Gastroesophageal sphincter (tissue), 4 donors: Measurements from ENCODE around the gene RPP38. TPM values are rescaled to one million over a fixed set of nuclear protein-coding genes. Genes with fewer than 3 reads are reported as not detected.

Source experiments
- ATAC-seq: fragments of 150-250 bp; one replicate; pipeline ENCODE4 v1.9.1; 2016; ENCODE audit warnings: mild to moderate bottlenecking, moderate library complexity
- H3K27ac ChIP-seq, 4 donors: fragments of 200-600 bp; sonication (generic) in 3 of 4; 1 replicate in 3 of 4; 2 replicates in 1 of 4; pipeline ENCODE4 v1.5.1; 2016 to 2019
- H3K27me3 ChIP-seq: fragments of 200-600 bp; sonication (generic); one replicate; pipeline ENCODE4 v1.5.1; 2019
- H3K36me3 ChIP-seq, 2 donors: fragments of 200-600 bp; sonication (generic); one replicate each; pipeline ENCODE4 v1.5.1; 2019; ENCODE audit warnings: control low read depth in 1 of 2
- H3K4me1 ChIP-seq, 3 donors: fragments of 200-600 bp; sonication (generic); 1 replicate in 2 of 3; 2 replicates in 1 of 3; pipeline ENCODE4 v1.5.1; 2016 to 2019; ENCODE audit warnings: control low read depth in 2 of 3
- H3K4me3 ChIP-seq, 2 donors: fragments of 200-600 bp; sonication (generic); one replicate each; pipeline ENCODE4 v1.5.1; 2019; ENCODE audit warnings: mild to moderate bottlenecking in 1 of 2, moderate library complexity in 1 of 2
- H3K9me3 ChIP-seq, 3 donors: fragments of 200-600 bp; sonication (generic); one replicate each; pipeline ENCODE4 v1.5.1; 2017 to 2019; ENCODE audit warnings: control low read depth in 2 of 3
- EP300 ChIP-seq: sonication (generic); formaldehyde crosslinking; IDR thresholded peaks from one replicate; pipeline ENCODE4 v1.6.1; 2017; ENCODE audit warnings: antibody characterized with exemption, mild to moderate bottlenecking
- POLR2A ChIP-seq, 2 donors: fragments of 450-650 bp; IDR thresholded peaks; one replicate each; pipeline ENCODE4 v1.6.1; 2017; ENCODE audit warnings: antibody characterized with exemption in 2 of 2, mild to moderate bottlenecking in 2 of 2, moderate library complexity in 1 of 2
- POLR2AphosphoS5 ChIP-seq: sonication (generic); formaldehyde crosslinking; IDR thresholded peaks from one replicate; pipeline ENCODE4 v1.6.1; 2017; ENCODE audit warnings: antibody characterized with exemption
- WGBS, 2 donors: methylation state at CpG; one replicate each; pipeline ENCODE4 v1.1.5; 2018; ENCODE audit warnings: low coverage in 1 of 2; 5-methylcytosine and 5-hydroxymethylcytosine counted together
- total RNA-seq, 4 donors: library from RNA; depleted of rRNA; stranded (reverse); fragments of >200 nt; gene quantifications; one replicate each; pipeline ENCODE4 v1.1.0, GENCODE V29; 2016
- TF ChIP-seq, protein P1 (sequence below), 4 experiments: fragments of 200-600 bp in 2 of 4; fragments of 450-650 bp in 2 of 4; sonication (generic) in 1 of 4; IDR thresholded peaks; one replicate each; pipeline ENCODE4 v1.5.1; 2017 to 2019; ENCODE audit warnings: antibody characterized with exemption in 4 of 4, mild to moderate bottlenecking in 2 of 4, moderate library complexity in 2 of 4

RPP38 gene
- total RNA-seq, 4 donors from 2014 or later: 9.9 to 23.2 (median 14.9) TPM

DNA sequence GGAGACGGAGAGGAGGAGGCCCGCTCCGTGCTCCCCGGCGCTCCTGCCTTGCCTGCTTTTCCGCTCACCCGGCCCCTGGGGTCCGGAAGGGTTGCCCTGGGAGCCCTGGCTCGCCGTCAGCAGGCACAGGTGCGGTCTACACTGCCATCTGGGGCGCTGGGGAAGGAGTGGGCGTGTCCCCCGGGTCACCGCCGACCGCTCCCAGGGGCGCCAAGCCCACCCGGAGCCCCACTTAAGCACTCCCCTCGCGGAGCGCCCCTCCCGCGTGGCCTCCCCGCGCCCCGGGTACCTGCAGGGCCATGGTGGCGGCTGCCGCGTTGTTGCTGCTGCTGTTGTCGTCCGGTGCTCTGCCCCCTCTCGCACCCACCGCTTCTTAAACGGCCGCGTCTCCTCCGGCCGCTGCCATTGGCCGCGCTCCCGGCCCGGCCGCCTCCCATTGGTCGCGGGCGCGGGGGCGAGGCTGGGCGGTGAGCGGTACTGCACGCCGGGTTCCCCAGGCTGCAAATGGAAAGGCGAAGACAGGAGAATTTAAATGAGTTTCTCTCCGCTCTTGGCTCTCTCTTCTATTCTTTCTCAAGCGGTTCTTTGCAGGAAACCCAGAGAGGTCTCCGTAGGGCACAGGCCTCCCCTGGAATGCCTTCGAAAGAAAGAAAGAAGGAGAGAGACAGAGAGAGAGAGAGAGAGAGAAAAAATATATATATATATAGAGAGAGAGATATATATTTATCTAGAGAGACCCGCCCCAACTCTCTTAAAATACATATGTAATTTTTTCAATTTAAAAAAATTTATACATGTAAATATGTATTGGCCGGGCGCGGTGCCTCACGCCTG is 8.5 kb upstream of the RPP38 start, which contains the start of gene ACBD7:
TSS of gene ACBD7 (minus strand) at position 349 of the 834 bp plus-strand sequence. CDS start at position 301, 48 bp downstream.
- WGBS, 2 donors: 34 to 56% methylated on average over 6 to 9 of the region's 63 CpGs
- peak within 1 kb of the TSS; percentile 64 to 71 for H3K4me3 ChIP-seq
- H3K36me3 ChIP-seq: no peaks in the 10 kb centered on the region
- peak; percentile 95 for ATAC-seq
- no peaks in the 10 kb centered on the region for H3K9me3 ChIP-seq
- H3K27me3 ChIP-seq: peaks cover 21% of the 10 kb centered on the region
- H3K27ac ChIP-seq: peak within 1 kb of the TSS in 1 of 4 donors; percentile 43
- peaks cover 0 to 26% (median 0%) of the 10 kb centered on the region in 3 donors for H3K4me1 ChIP-seq
- no peak for TF ChIP-seq POLR2A (IDR thresholded peaks at IDR 0.05)
- TF ChIP-seq, protein P1, sequence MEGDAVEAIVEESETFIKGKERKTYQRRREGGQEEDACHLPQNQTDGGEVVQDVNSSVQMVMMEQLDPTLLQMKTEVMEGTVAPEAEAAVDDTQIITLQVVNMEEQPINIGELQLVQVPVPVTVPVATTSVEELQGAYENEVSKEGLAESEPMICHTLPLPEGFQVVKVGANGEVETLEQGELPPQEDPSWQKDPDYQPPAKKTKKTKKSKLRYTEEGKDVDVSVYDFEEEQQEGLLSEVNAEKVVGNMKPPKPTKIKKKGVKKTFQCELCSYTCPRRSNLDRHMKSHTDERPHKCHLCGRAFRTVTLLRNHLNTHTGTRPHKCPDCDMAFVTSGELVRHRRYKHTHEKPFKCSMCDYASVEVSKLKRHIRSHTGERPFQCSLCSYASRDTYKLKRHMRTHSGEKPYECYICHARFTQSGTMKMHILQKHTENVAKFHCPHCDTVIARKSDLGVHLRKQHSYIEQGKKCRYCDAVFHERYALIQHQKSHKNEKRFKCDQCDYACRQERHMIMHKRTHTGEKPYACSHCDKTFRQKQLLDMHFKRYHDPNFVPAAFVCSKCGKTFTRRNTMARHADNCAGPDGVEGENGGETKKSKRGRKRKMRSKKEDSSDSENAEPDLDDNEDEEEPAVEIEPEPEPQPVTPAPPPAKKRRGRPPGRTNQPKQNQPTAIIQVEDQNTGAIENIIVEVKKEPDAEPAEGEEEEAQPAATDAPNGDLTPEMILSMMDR (IDR thresholded peaks at IDR 0.05): peak in 3 of 4 experiments; percentile 57 to 71 (median 61)

DNA sequence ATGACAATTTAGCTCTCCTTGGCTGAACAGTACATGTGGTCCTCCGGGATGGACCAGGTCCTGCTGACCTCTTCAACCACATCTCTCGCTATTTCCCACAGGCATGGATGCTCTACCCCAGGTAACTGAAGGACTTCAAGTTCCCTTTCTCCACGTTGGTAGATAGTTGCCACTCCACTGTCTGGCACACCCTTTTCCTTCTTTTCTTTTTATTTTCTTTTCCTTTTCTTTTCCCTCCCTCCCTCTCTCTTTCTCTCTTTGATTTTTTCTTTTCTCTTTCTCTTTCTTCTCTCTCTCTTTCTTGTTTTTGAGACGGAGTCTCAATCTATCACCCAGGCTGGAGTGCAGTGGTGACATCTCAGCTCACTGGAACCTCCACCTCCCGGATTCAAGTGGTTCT is 5.7 kb upstream of the RPP38 start:
- Histone ChIP-seq H3K4me1 (peaks cover 0 to 16% (median 3%) of the 10 kb centered on the region in 3 donors), H3K4me3 (no peak overlapping the region), H3K27me3 (peaks cover 22% of the 10 kb centered on the region), H3K9me3 (no peaks in the 10 kb centered on the region), H3K27ac (no peak overlapping the region), H3K36me3 (no peaks in the 10 kb centered on the region)
- WGBS, 2 donors: 73 to 81% methylated on average over 3 to 5 of the region's 5 CpGs
- TF ChIP-seq EP300 (no peak), POLR2A (IDR thresholded peaks at IDR 0.05) (no peak), POLR2AphosphoS5 (no peak)
- TF ChIP-seq, protein P1 (IDR thresholded peaks at IDR 0.05): no peak
- ATAC-seq: no peak

DNA sequence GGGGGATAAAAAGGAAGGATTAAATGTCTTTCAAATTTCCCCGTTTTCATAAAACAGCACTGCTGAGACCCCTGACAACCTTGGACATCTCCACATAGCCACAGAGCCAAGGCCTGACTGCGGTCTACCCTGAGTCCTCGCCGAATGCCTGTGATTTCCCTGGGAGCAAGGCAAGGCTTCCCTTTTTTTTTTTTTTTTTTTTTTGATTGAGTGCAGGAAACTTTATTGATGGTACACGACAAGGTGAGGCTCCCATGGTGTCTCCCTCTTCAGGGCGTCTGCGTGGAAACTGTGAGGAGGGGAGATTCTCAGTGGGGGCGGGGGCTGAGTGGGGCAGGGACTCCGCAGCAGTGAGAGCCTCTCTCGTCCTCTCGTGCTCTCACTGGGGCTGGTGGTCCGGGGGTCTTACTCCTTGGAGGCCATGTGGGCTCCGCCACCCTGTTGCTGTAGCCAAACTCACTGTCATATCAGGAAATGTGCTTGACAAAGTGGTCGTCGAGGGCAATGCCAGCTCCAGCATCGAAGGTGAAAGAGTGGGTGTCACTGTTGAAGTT is 4.2 kb upstream of the RPP38 start:
- Histone ChIP-seq H3K4me3 (no peak overlapping the region), H3K4me1 (peaks cover 0 to 22% (median 7%) of the 10 kb centered on the region in 3 donors), H3K36me3 (no peaks in the 10 kb centered on the region), H3K9me3 (no peaks in the 10 kb centered on the region), H3K27me3 (peaks cover 22% of the 10 kb centered on the region), H3K27ac (no peak overlapping the region)
- TF ChIP-seq EP300 (no peak), POLR2A (IDR thresholded peaks at IDR 0.05) (no peak), POLR2AphosphoS5 (no peak)
- TF ChIP-seq, protein P1 (IDR thresholded peaks at IDR 0.05): no peak
- no peak for ATAC-seq
- 87 to 94% methylated on average over 5 to 12 of the region's 16 CpGs for WGBS, 2 donors

DNA sequence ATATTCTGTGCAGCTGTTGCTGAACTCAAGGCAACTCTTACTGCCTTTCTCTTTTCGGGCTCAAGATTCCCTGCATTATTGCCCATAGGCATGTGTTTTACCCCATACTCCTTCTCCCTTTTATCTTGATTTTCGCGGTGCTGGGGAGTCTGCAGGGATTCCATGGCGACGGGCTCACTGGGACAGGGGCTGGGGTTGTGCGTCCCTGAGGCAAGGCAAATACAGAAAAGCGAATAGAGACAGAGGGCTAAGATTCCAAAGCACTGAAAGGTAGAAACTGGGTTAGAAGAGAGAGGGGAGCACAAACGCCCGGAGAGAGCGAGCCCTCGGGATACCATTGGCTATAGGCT is 519 bp upstream of the RPP38 start:
- Histone ChIP-seq H3K27me3 (peaks cover 15% of the 10 kb centered on the region), H3K36me3 (peaks cover 0 to 14% of the 10 kb centered on the region in 2 donors), H3K9me3 (no peaks in the 10 kb centered on the region), H3K4me3 (peak overlapping the region; percentile 74 to 82), H3K4me1 (peaks cover 0 to 32% (median 15%) of the 10 kb centered on the region in 3 donors), H3K27ac (peak overlapping the region in 3 of 4 donors; percentile 91 to 97 (median 96))
- ATAC-seq: peak; percentile 26
- TF ChIP-seq POLR2A (IDR thresholded peaks at IDR 0.05): no peak
- TF ChIP-seq POLR2AphosphoS5: no peak
- no peak for TF ChIP-seq EP300
- TF ChIP-seq, protein P1 (IDR thresholded peaks at IDR 0.05): no peak
- 0% methylated on average over 5 of the region's 11 CpGs; no CpG with 5 or more reads in 1 of the 2 donors for WGBS, 2 donors
